Activated CD4-positive, CD25-positive, alpha-beta regulatory T cell treated with anti-CD3 and anti-CD28 coated beads, Interleukin-2, amount 50 U/mL, for 72 hours (primary cell): Measurements from ENCODE around the gene DHRS13.
"Not testable (repeated sequence)": the region's sequence is repeated elsewhere in the genome, so short reads cannot be mapped to it uniquely, and the experiment has no call there.

Source experiments
- DNase-seq: peaks from one replicate; pipeline ENCODE4 v3.0.0; 2021

Gene DHRS13

DNA sequence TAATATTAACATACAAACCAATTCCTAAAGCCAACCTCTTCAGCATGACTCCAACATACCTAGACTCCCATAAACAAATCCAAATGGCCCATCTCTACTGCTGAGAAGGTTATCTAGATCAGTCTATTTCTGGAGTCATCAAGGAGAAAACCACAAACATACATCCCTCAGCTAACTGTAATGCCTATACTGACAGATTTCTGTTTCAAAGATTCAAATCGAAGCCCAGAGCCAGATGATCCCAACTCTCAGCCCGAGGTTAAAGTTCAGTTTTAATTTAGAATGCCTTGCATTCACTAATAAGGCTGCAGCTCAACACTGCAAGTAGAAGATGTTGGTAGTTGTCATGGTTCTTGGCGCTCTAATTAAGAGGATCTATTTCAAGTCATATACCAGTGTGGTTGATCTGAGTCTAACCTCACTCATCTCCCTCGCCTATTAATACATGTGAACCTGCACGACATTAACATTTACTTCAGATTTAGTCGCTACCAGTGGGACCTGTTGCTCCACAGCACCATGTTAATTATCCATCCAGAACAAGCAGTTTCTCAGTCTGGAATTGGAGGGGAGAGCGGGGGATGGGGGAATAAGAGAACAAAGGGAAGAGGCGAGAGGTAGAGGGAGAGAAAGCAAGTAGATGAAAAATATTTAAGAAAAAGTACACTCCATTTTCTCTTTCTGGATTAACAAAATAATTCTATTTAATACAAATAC, 33.0 kb upstream of the DHRS13 start:
- DNase-seq: no peak

DNA sequence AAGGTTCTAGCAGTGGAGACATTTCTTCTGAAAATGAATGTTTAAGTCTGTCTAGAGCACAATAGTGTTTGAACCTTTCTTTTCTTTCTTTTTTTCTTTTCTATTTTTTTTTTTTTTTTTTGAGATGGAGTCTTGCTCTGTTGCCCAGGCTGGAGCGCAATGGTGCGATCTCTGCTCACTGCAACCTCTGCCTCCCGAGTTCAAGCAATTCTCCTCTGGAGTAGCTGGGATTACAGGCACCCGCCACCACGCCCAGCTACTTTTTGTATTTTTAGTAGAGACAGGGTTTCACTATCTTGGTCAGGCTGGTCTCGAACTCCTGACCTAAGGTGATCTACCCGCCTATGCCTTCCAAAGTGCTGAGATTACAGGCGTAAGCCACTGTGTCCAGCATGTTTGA, 31.6 kb upstream of the DHRS13 start:
- DNase-seq: not testable (repeated sequence)

DNA sequence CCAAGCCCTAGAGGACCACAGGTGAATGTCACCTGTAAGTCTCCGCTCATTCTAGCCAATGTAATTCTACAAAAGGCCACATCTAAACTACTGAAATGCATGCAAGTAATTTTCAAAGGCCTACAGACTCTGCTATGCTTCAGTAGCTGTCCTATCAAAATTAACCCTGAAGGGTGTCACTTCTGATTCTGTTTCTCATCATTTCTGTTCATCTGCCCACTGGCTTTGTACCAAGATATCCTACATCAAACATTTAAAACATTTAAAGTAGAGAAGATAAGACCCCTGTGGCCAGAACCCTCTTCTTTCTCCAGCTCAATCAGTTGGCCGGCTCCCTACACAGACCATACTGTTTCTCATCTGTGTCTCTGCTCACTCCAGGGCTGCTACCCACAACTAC, 26.9 kb upstream of the DHRS13 start:
- no peak for DNase-seq

DNA sequence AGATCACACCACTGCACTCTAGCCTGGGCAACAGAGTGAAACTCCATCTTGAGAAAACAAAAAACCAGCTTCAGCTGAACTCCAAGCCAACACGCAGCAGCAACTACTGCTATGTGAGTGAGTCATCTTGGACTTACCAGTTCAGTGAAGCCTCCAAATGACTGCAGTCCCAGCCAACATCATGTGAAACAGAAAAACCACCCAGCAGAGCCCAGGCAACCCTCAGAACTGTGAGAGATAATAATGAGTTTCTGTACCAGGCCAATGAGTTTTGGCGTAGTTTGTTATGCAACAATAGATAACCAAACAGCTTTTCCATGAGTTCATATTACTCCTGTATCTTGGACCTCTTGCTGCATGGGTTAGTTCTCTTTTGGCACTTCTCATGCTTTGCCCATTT, 25.2 kb upstream of the DHRS13 start:
- DNase-seq: peak; percentile 37

DNA sequence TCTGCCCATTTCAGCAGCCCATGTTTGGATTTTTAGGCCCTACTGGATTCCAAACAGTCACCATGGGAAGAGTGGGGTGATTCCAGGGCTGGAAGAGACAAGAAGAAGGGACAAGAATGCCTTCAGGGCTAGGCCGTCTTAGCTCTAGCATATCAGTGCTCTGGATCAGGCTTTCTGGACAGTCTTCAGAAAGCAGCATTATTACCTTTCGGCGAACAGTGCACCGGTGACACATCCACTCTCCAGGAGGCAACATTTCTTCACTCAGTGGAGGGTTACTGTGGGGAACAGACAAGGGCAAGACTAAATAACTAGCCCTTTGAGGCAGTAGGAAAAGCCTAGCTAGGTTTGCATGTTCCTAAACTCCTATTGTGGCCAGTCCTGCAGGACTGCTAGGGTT, 23.9 kb upstream of the DHRS13 start:
- DNase-seq: no peak

DNA sequence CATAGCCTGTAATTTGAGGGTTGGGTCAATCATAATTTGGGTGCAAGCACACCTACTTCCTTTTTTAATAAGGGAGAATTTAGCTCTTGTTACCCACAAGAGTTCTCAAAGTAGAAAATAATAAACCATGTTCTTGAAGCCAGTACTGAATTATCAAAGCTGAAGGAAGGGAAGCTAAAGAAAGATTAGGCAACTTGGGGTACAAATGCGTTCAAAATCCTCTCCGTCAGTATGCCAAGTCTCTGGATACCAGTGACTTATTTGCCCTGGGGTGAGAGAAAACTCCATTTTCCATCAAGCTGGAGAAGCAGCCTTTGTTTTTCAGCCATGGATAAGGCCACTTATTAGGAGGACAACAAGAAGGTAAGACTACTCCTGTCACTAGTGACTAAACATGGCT, 23.5 kb upstream of the DHRS13 start:
- DNase-seq: no peak

DNA sequence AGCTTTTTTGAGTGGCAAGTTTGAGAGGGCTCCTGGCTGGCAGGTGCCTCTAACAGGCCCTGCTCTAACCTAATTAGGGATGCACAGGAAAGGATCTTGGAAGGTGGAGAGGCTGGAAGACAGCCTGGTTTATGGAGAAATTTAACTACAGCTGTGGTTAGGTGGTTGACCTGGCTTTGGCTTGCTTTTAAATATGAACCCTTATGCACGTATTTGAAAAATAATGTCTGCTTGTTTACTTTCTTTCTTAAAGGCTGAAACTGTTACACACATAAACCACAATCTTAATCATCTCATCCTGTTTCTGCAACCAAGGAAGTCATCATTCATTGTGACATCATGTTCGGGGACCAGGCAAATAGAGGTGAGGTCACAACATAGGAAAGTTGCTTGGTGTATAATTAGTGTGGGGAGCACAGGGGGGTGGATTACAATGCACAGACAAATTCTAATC, 23.1 kb upstream of the DHRS13 start:
- no peak for DNase-seq

DNA sequence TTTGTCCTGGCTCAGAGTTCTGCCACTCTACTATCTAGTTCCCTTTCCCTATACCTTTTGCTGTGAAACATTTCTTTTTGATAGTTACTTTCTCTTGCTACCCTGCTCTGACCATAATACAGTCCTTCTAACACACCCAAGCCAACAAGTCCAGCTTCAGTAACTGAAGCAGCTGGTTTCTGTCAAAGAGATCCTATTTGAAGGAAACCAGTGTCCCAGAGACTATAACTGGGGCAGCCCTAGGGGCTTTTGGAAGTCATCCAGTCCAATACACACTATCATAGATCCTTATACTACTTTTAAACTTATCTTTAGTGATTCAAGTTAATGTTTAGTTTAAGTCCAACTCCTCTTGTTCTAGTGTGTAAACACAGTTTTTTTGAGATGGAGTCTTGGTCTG, 17.3 kb upstream of the DHRS13 start:
- DNase-seq: no peak

DNA sequence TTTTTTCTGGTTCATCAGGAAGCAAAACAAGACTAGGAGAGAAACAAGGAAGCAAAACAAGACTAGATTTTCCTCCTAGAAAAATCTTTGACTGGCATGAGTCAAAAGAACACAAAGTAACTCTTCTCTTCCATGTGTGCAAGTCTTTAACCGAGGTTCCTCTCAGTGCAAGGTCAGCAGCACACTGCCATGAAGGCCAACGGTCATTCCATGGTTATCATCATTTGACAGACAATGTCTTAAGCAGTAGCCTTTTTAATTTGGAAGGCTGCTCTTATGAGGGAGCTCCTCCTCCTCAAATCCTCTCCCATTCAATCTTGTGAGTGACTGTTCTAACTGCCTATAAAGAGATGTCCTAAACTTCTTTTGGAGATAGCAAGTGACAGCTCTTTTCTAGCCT, 15.4 kb upstream of the DHRS13 start:
- no peak for DNase-seq

DNA sequence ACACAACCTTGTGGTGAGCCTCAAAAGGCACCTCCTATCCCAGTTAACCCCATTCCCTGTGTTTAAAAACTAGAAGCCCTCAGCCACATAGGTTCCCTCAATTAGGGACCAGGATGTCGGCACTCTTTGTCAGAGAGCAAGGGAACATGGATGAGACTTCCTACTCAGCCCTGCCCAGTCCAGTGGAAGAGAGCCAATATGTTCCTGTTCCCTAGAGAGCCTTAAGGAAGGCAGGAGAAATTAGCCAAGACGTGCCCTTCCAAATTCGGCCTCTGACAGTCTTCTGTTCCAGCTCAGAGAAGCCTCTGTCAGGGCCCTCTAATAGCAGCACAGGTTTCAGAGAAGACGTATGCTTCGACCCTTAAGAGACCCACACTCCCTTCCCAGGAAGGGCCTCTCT, 14.6 kb upstream of the DHRS13 start:
- DNase-seq: no peak

DNA sequence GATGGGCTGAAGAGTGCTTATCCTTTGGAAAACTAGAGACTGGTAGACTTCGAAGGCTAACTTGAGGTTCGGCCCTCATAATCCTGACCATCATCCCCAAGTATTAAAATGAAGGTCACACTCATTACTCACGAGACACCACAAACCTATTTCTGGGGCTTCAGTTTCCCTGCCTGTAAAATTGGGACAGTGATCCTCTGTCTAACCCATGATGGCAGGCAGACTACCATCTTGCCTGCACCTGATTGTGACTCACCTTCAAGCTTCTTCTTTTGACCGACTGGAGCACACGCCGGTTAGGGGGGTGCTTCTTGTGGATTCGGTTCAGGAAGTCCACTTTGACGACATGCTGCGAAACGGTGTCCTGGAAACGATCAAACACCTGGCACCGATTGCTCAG, 14.2 kb upstream of the DHRS13 start:
- no peak for DNase-seq

DNA sequence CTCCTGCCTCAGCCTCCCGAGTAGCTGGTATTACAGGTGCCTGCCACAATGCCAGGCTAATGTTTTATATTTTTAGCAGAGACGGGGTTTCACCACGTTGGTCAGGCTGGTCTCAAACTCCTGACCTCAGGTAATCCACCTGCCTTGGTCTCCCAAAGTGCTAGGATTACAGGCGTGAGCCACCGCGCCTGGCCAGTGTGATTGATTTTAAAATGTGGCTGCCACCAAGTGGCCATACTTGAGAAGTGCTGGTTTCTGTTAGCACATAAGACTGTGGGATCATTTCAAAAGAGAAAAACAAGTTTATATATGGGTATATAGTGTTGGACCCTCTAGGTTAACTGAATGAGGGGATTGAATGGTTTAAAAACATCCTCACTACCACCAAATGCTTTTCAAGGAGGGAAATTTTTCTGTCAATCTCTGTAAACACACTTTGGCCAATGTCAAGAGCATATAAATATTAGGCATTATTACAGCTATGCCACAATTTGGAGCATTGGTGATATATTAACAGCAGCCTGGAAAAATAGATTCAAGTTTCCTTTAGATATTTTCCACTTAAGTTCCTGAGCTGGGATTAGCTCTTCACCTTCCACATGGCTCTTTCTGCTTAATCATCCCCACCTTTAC, 13.5 kb upstream of the DHRS13 start:
- no peak for DNase-seq

DNA sequence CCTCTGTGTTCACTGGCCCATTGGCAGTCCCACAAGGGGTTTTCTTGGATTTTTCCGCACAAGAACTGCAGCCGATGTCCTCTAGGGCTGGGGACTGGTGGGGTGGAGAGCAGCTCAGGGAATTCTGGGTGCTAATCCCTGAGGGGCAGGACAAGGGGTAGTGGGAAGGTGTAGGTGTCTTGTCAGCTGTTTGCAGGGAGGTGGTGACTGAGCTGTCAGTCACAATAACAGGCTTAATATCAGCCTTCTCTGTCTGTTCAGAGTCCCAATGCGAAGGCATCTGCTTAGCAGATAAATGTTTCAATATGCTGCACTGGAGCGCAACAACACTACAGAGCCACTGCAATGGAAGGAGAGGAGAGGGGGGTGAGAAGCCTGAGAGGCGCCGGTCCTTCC, 10.1 kb upstream of the DHRS13 start:
- no peak for DNase-seq

DNA sequence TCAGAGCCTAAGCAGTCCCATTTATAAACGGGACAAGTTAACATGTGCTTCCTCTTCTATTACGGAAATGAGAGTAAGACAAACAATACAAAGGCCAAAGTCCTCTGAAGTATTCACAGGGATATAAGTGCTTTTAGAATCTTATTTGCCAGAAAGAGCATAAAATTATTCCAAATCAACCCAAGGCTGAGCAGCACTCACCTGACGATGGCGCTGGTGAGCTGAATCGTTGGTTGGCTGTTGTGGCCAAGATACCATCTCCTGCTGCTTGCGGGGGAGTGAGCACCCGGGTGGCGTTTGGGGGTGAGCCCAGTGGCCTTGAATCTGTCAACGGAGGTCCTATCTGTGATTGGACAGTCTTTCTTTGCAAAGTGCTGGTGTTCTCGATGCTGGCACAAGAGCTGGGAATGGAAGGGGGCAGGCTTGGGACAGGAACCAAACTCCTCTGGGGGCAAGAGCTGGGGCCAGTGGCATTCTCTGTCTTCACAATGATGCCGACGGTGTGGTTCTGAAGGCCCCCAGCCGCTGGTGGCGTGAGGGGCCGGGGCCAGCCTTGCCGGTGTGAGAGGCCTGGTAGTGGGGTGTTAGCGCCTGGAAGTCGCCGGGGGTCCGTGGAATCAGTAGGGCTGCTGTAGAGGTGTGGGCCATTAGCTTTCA, 9.5 kb upstream of the DHRS13 start:
- no peak for DNase-seq

DNA sequence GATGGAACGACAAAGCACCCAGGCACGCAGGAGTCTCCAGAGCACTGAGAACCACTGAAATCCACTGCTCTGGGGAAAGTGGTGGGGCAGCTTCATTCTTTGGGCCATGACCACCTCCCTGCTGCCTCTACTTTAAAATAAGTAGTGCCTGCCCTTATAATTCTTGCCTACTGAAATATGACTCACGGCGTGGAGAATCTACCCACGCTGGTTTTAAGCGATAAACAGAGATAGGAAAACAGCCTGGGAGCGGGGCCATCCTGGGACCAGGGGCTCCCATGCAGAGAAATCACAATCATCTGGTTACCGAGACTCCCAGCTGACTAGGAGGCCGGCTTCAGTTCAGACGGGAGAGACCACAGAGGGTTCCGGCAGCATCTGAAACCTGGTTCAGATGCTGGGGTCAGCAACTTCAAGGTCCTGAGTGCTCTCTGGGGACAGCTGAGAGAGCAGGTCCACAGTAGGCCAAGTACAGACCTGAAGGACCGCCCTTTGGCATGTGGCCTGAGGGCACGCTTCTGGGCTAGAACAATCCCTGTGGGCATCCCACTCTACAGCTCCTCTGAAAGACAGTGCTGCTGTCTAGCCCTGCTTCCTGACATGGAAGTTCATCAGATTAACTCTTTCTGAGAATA, 8.6 kb upstream of the DHRS13 start:
- DNase-seq: no peak

DNA sequence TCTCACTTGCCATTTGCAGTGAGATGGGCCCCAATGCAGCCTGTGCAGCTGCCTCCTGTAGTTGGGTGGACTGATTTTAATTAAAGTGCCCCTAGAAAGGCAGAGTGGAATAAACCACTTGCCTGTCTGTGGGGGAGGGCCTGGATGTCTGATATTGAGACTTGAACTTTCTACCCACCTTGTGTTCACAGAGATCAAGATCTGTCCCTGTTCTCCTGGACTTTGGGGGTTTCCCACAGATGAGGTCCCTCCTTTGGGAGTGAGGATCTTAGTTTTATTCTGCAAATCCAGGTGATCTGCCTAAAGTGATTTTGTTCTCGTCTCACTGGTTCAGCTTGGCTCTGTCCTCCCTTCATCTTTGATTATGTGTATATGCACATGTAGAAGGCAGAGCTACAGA, 7.7 kb upstream of the DHRS13 start:
- DNase-seq: no peak

DNA sequence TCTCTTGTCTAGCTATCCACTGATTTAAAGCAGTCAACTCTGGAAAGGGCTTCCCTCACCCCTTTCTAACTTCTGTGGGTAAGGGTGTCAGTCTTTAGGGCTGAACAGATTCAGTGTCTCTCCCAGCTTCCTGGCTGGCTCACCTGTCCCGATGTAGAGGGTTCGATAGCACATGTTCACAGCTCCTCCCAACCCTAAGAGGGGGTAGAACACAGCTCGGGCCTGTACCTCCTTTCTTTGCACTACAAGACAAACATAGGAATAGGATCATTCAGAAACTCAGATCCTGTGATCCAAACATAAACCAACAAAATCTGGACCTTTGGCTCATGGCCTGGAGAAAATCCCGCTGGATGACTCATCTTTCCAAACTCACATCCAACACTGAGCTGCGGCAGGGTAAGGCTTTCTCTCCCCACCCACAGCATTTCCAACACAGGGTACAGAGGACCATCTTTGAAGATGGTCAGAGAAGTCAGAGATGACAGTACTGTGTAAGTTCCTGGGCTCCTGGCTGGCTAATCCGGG, 5.8 kb upstream of the DHRS13 start:
- no peak for DNase-seq

DNA sequence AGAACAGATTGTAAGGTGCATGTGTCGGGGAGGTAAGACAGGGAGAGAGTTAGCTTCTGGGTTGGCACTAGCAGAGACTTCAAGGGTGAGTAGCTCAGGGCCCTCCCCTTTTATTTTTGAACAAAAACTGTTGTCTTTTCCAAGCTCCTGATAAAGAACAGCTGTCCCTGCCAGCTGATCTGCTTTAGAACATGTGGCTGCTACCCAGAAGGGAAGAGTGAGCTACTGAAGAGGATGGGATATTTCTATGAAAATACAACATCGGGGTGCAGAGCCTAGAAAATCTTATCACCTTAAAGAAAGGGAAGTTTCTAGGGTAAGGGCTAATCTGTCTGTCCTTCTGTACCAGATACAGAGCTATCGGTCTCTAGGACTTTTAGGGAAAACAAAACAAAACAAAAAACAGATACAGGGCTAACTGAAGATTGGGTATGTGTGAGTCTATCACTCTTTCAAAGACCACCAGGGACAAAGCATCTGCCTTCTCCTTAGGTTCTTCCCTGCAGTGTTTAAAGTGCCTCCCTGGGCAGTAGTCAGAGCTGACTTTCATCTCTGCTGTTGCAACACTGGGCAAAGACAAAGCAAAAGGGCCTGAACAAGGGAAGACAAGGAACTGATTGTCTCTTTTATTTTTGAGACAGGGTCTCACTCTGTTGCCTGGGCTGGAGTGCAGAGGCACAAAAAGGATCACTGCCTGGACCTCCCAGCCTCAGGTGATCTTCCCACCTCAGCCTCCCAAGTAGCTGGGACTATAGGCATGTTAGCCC, 5.0 kb upstream of the DHRS13 start:
- DNase-seq: no peak

DNA sequence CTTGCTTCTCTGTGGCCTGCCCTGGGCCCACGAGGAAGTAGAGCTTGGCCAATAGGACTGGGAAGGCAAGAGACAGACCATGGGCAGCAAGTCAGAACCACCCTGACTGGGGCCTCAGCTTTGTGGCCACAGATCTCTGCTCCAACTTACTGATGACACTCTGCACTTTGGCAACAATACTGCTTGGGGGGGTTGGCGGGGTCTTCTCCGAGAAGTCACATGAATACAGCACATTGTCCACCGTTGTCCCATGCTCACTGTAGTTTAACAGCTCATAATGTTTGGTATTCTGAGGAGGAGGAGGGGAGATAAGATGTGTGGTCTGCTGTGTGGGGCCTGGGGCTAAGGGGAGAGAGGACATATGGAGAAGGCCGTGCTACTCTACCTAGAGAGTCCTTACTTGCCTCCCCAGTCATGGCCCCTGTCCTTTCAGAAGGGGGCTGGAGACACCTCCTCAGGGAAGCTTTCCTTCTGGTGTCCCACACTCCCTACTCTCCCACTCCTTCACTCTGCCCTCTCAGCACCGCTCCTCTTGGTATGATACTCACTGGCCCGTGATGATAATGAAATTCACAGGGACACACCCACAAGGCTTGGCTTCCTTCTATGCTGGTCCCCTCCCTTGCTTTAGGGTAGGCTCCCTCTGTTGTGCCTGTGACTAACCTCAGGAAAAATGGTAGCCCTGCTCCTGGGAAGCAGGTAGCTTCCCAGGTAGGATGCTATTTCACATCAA, 4.0 kb upstream of the DHRS13 start:
- DNase-seq: no peak

DNA sequence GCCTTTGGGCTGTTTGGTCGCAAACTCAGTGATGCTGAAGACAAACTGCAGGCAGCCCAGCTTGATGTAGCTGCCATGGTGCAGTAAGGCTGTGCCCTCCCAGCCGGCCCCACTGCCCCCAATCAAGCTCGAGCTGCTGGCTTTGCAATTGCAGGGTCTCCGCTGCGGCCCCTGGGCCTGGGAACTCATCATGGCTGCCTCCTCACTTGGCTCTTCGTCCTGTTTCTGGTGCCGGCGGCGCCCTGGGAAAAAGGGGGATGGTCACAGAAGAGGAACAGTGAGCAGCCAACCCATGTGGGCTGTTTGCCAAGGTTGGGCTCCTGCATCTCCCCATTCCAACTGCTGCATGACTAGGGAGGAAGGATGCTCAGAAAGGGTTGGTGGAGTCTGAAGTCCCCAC, 3.4 kb upstream of the DHRS13 start:
- DNase-seq: no peak

DNA sequence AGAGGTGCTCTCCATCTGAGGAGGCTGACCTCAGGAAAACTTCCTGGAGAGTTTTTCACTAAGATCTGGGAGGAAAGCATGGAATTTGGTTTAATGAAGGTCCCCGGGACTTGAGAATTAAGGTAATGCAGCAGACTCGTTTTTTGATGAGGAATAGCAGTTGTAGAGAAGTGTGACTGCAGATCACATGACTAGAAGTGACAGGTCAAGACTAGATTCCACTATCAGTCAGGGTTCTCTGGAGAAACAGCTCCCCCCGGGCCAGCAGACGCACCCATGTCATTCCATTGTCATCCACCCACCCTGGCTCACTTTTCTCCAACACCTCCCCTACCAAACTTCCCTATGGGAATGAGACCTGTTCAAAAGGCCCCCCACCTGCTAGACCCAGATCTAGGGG, 1.9 kb upstream of the DHRS13 start:
- no peak for DNase-seq

DNA sequence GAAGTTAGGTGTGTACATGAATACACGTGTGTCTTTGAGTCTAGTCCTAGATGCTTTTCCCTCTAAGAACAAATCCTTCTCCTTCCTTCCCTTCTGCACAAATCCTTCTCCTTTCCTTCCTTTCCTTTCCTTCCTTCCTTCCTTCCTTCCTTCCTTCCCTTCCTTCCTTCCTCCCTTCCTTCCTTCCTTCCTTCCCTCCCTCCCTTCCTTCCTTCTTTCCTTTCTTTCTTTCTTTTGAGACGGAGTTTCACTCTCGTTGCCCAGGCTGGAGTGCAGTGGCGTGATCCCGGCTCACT, 615 bp upstream of the DHRS13 start:
- not testable (repeated sequence) for DNase-seq
